Effector memory CD4-positive, alpha-beta T cell (primary cell): ENCODE results near the gene PTPN1.
"Not testable (repeated sequence)": the region's sequence is repeated elsewhere in the genome, so short reads cannot be mapped to it uniquely, and the experiment has no call there.

ENCODE experiments used
- DNase-seq, 3 donors: peaks; one replicate each; pipeline ENCODE4 v3.0.0-alpha.2; 2020
- H3K27ac ChIP-seq: 2 replicates; pipeline ENCODE4 v1.7.0; 2013; ENCODE audit warnings: mild to moderate bottlenecking, low read length, moderate library complexity; ENCODE audit not compliant: insufficient read depth, poor library complexity, severe bottlenecking
- H3K27me3 ChIP-seq: replicated peaks from 2 replicates; pipeline ENCODE4 v1.7.0; 2013; ENCODE audit warnings: mild to moderate bottlenecking, low read length; ENCODE audit not compliant: insufficient read depth, control insufficient read depth, poor library complexity, severe bottlenecking
- H3K36me3 ChIP-seq: 2 replicates; pipeline ENCODE4 v1.7.0; 2013; ENCODE audit warnings: mild to moderate bottlenecking, low read length, moderate library complexity; ENCODE audit not compliant: control insufficient read depth, insufficient read depth
- H3K4me1 ChIP-seq: 2 replicates; pipeline ENCODE4 v1.7.0; 2013; ENCODE audit warnings: low read length, mild to moderate bottlenecking; ENCODE audit not compliant: control insufficient read depth, insufficient read depth, poor library complexity, severe bottlenecking
- H3K4me3 ChIP-seq: 2 replicates; pipeline ENCODE4 v1.7.0; 2013; ENCODE audit warnings: low read length, low read depth, mild to moderate bottlenecking; ENCODE audit not compliant: insufficient read depth, poor library complexity, severe bottlenecking
- H3K9me3 ChIP-seq: 2 replicates; pipeline ENCODE4 v1.7.0; 2013; ENCODE audit warnings: mild to moderate bottlenecking, low read length, moderate library complexity; ENCODE audit not compliant: control insufficient read depth

PTPN1 gene

GRCh38 chr20:50469176-50469723 lies 40.9 kb upstream of the PTPN1 start:
- no peaks in the 10 kb centered on the region for H3K9me3 ChIP-seq
- H3K4me3 ChIP-seq = no peak overlapping the region
- no peaks in the 10 kb centered on the region for H3K27me3 ChIP-seq
- H3K27ac ChIP-seq = no peak overlapping the region
- no peak for DNase-seq
- H3K4me1 ChIP-seq = peaks cover 7% of the 10 kb centered on the region
- H3K36me3 ChIP-seq = no peaks in the 10 kb centered on the region

- DNase-seq = no peak
- Histone ChIP-seq H3K4me1 (peaks cover 3% of the 10 kb centered on the region), H3K27me3 (no peaks in the 10 kb centered on the region), H3K4me3 (no peak overlapping the region), H3K36me3 (no peaks in the 10 kb centered on the region), H3K9me3 (no peaks in the 10 kb centered on the region), H3K27ac (no peak overlapping the region)
Measured at GRCh38 chr20:50469796-50470195, 40.4 kb upstream of the PTPN1 start.

- Histone ChIP-seq H3K4me1 (peaks cover 3% of the 10 kb centered on the region), H3K9me3 (no peaks in the 10 kb centered on the region), H3K36me3 (no peaks in the 10 kb centered on the region), H3K27ac (no peak overlapping the region), H3K27me3 (no peaks in the 10 kb centered on the region), H3K4me3 (no peak overlapping the region)
- no peak for DNase-seq
Measured at GRCh38 chr20:50470264-50470858, 39.8 kb upstream of the PTPN1 start.

DNA sequence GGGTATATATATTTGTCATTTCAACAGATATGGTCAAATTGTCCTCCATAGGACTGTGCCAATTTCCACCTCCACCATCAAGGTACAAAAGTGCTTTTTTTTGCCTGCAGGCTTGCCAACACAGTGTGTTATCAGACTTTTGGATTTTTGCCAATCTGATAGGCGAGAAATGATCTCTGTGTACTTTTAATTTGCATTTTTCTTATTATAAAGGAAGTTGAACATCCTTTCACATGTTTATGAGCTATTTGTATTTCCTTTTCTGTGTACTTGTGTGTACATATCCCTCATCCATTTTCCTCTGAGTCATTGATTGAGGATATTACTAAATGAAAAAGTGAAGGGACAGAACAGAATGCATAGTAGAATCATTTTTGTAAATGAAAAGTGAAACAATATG lies 39.0 kb upstream of the PTPN1 start:
- no peak overlapping the region for H3K4me3 ChIP-seq
- no peaks in the 10 kb centered on the region for H3K9me3 ChIP-seq
- DNase-seq = no peak
- H3K36me3 ChIP-seq = no peaks in the 10 kb centered on the region
- H3K4me1 ChIP-seq = peaks cover 3% of the 10 kb centered on the region
- no peaks in the 10 kb centered on the region for H3K27me3 ChIP-seq
- H3K27ac ChIP-seq = no peak overlapping the region

GRCh38 chr20:50472693-50473664 lies 37.2 kb upstream of the PTPN1 start:
- H3K4me1 ChIP-seq = peaks cover 3% of the 10 kb centered on the region
- DNase-seq = no peak
- no peak overlapping the region for H3K27ac ChIP-seq
- no peaks in the 10 kb centered on the region for H3K36me3 ChIP-seq
- no peaks in the 10 kb centered on the region for H3K27me3 ChIP-seq
- H3K4me3 ChIP-seq = no peak overlapping the region
- H3K9me3 ChIP-seq = no peaks in the 10 kb centered on the region

DNA sequence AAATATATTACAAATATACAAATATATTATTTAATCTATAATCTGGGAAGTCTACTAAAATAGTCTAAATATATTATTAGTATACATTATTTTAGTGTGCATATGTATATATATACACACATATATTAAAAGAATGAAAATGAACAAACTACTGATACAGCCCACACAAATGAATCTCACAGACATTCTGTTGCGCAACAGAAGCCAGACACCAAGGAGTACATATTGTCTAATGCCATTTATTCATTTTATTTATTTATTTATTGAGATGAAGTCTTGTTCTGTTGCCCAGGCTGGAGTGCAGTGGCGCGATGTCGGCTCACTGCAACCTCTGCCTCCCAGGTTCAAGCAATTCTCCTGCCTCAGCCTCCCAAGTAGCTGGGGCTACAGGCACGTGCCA lies 35.8 kb upstream of the PTPN1 start:
- not testable (repeated sequence) for H3K4me1 ChIP-seq, H3K4me3 ChIP-seq, H3K27me3 ChIP-seq, H3K27ac ChIP-seq, H3K36me3 ChIP-seq, DNase-seq, H3K9me3 ChIP-seq

DNA sequence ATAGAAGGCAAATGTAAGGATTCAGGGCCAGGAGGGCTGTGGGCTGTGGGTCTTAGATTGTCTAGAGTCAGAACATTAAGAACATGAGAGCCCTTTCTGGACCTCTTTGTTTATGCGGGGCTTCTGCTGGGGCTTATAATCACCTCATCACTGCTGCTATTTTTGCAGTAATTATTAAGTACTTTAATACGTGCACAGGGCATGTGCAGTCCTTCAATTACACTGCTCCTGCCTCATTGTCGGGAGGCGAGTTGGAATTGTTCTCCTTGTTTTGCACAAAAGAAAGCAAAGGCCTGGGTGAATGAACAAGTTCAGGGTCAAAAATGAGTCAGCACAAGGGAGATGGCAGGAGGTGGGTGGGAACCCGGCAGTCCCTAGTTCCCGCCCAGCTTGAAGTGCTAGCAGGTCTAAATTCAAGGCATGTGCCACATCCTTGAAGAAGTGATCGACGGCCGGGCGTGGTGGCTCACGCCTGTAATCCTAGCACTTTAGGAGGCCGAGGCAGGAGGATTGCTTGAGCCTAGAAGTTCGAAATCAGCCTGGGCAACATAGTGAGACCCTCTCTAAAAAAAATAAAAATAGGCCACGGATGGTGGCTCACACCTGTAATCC lies 34.4 kb upstream of the PTPN1 start:
- Histone ChIP-seq H3K27me3 (no peaks in the 10 kb centered on the region), H3K4me3 (no peak overlapping the region), H3K27ac (no peak overlapping the region), H3K9me3 (no peaks in the 10 kb centered on the region), H3K36me3 (no peaks in the 10 kb centered on the region), H3K4me1 (peaks cover 9% of the 10 kb centered on the region)
- no peak for DNase-seq

- Histone ChIP-seq H3K9me3 (no peaks in the 10 kb centered on the region), H3K4me3 (no peak overlapping the region), H3K27me3 (no peaks in the 10 kb centered on the region), H3K27ac (no peak overlapping the region), H3K4me1 (peaks cover 5% of the 10 kb centered on the region), H3K36me3 (no peaks in the 10 kb centered on the region)
- no peak for DNase-seq
Measured at GRCh38 chr20:50477239-50477872, 32.8 kb upstream of the PTPN1 start.

DNA sequence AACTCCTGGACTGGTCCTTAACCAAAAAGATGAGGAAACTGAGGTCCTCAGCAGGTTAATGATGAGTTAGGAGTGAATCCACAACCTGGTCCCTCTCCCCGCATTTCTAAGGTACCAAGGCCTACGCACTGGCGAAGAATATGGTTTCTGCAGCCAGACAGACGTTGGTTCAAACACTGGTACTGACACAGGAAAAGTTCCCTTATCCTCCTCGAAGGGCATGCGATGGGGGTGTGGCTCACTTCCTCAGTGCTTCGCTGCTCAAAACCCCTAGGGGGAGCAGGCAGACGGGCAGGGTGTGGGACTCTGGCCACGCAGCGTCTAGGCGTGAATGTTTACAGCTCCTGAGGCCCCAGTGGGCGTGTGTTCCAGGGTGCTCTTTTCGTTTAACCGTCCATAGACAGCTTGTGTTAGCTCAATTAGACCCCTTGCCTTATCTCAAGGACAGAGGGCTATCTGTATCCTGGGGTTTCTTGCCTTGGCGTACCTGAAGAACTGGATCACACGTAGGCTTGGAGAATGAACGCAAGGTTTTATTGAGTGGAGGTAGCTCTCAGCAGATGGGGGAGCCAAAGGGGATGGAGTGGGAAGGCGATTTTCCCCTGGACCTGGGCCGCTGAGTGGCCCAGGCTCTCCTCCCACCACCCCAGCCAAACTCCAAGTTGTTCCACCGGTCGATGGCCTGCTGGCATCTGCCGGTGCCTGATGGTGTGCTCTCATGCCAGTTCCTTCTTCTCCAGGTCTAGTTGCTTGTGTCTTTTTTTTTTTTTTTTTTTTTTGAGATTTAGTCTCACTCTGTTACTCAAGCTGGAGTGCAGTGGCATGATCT lies 31.8 kb upstream of the PTPN1 start:
- Histone ChIP-seq H3K27me3 (no peaks in the 10 kb centered on the region), H3K4me3 (no peak overlapping the region), H3K9me3 (no peaks in the 10 kb centered on the region), H3K4me1 (peaks cover 5% of the 10 kb centered on the region), H3K27ac (no peak overlapping the region), H3K36me3 (no peaks in the 10 kb centered on the region)
- DNase-seq = peak; percentile 54 to 61 (median 58)
